Testis (tissue), 2 donors: Measurements from ENCODE around the gene NEDD1.

Source experiments
- POLR2A ChIP-seq: fragments of 450-650 bp; IDR thresholded peaks from one replicate; pipeline ENCODE4 v1.6.1; 2017; ENCODE audit warnings: antibody characterized with exemption, mild to moderate bottlenecking, moderate library complexity
- TF ChIP-seq, protein P1 (sequence below), 3 experiments: fragments of 450-650 bp in 2 of 3; fragments of 200-600 bp in 1 of 3; sonication (generic) in 1 of 3; IDR thresholded peaks; one replicate each; pipeline ENCODE4 v1.5.1; 2016 to 2019; ENCODE audit warnings: antibody characterized with exemption in 3 of 3, mild to moderate bottlenecking in 2 of 3, moderate library complexity in 1 of 3

DNA sequence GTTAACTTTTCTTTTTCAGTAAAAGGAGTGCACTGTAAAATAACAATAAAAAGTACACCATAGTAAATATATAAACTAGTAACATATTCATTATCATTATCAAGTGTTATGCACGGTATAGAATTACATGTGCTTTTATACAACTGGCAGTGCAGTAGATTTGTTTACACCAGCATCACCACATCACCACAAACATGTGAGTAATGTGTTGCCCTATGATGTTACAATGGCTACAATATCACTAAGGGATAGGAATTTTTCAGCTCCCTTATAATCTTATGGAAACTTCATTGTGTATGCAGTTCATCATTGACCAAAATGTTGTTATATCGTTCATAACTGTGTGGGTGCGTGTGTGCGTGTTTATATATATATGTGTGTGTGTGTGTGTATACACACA lies 23.5 kb upstream of the NEDD1 start:
- TF ChIP-seq, protein P1, sequence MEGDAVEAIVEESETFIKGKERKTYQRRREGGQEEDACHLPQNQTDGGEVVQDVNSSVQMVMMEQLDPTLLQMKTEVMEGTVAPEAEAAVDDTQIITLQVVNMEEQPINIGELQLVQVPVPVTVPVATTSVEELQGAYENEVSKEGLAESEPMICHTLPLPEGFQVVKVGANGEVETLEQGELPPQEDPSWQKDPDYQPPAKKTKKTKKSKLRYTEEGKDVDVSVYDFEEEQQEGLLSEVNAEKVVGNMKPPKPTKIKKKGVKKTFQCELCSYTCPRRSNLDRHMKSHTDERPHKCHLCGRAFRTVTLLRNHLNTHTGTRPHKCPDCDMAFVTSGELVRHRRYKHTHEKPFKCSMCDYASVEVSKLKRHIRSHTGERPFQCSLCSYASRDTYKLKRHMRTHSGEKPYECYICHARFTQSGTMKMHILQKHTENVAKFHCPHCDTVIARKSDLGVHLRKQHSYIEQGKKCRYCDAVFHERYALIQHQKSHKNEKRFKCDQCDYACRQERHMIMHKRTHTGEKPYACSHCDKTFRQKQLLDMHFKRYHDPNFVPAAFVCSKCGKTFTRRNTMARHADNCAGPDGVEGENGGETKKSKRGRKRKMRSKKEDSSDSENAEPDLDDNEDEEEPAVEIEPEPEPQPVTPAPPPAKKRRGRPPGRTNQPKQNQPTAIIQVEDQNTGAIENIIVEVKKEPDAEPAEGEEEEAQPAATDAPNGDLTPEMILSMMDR (IDR thresholded peaks at IDR 0.05), result no peak
- no peak for TF ChIP-seq POLR2A
